ENCODE results near the gene SLC17A7. TPM values are rescaled to one million over a fixed set of nuclear protein-coding genes. Genes with fewer than 3 reads are reported as not detected.

SLC17A7 gene
- total and polyA plus RNA-seq, 9 of the 15 experiments (the other 6 are each of a cell fraction or from before 2014, with no cell fraction given), result 1.1 to 15.7 (median 2.4) TPM

DNA sequence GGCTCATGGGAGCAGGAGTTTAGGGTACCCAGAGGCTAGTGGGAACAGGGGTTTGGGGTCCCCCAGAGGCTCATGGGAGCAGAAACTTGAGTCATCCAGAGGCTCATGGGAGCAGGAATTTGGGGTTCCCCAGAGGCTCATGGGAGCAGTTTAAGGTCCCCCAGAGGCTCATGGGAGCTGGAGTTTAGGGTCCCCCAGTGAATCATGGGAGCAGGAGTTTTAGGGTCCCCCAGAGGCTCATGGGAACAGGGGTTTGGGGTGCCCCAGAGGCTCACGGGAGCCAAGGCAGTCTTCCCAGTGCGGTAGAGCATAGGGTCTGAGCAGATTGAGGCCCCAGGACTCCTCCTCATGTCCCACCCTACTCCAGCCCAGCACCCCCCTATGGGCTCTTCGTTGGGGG is 24.0 kb upstream of the SLC17A7 start:
- no peak for ATAC-seq
- peaks cover 38% of the 10 kb centered on the region; the same call in 2 of the 3 replicates for H3K36me3 ChIP-seq (ENCODE audit: control insufficient read depth, insufficient read depth, low read length)
- 96% methylated on average over 2 of the region's 3 CpGs for WGBS (ENCODE audit: insufficient coverage, low coverage, missing lambda C conversion rate)
- H3K4me3 ChIP-seq, result no peak overlapping the region
- no peak overlapping the region; a peak in 1 of 4 replicates for H3K9ac ChIP-seq (ENCODE audit: insufficient read depth in 1 of 2, low read depth in 2 of 2, low read length in 2 of 2)
- ChIA-PET CTCF (ENCODE audit: low intra/inter-chr PET ratio) (no interaction called here), POLR2A (no interaction called here)
- no peak for FAIRE-seq
- in situ Hi-C loops (cut with MboI), result no loop called here
- no peak overlapping the region for H3K27ac ChIP-seq (ENCODE audit: extremely low read depth, low read depth, low read length)
- H2AFZ ChIP-seq (ENCODE audit: low read depth, low read length), result no peak overlapping the region
- H3K9me3 ChIP-seq (replicated peaks; ENCODE audit: control insufficient read depth, insufficient read depth, low read depth, low read length), result no peaks in the 10 kb centered on the region
- H3K79me2 ChIP-seq (ENCODE audit: control insufficient read depth, insufficient read depth, low read length), result no peaks in the 10 kb centered on the region
- intact Hi-C loops (cut with micrococcal nuclease), result no loop called here
- H3K4me2 ChIP-seq (ENCODE audit: insufficient read depth, low read length), result no peak overlapping the region
- peaks cover 5% of the 10 kb centered on the region; the same call in 1 of the 2 replicates for H4K20me1 ChIP-seq (replicated peaks; ENCODE audit: control insufficient read depth, insufficient read depth, low read length)
- DNase-seq (ENCODE audit: extremely low read depth in 1 of 4, low spot score in 3 of 4), result peak in 1 of 4 experiments; percentile 25
- peaks cover 5 to 31% of the 10 kb centered on the region in 2 experiments; a peak in 4 of 5 replicates for H3K4me1 ChIP-seq (replicated peaks in 1 of 2; ENCODE audit: control insufficient read depth in 2 of 2, insufficient read depth in 2 of 2, low read length in 2 of 2)
- no peaks in the 10 kb centered on the region for H3K27me3 ChIP-seq (ENCODE audit: control insufficient read depth in 2 of 2, insufficient read depth in 2 of 2, low read length in 2 of 2)
- no peaks in the 10 kb centered on the region for H3K9me1 ChIP-seq (ENCODE audit: control insufficient read depth, insufficient read depth, low read length)
- BruUV-seq (replicated peaks), result no TSS peak
- TF ChIP-seq, protein P1, sequence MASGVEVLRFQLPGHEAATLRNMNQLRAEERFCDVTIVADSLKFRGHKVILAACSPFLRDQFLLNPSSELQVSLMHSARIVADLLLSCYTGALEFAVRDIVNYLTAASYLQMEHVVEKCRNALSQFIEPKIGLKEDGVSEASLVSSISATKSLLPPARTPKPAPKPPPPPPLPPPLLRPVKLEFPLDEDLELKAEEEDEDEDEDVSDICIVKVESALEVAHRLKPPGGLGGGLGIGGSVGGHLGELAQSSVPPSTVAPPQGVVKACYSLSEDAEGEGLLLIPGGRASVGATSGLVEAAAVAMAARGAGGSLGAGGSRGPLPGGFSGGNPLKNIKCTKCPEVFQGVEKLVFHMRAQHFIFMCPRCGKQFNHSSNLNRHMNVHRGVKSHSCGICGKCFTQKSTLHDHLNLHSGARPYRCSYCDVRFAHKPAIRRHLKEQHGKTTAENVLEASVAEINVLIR (CRISPR knock-in tag; IDR thresholded peaks at IDR 0.05), result no peak
- TF ChIP-seq, protein P2, sequence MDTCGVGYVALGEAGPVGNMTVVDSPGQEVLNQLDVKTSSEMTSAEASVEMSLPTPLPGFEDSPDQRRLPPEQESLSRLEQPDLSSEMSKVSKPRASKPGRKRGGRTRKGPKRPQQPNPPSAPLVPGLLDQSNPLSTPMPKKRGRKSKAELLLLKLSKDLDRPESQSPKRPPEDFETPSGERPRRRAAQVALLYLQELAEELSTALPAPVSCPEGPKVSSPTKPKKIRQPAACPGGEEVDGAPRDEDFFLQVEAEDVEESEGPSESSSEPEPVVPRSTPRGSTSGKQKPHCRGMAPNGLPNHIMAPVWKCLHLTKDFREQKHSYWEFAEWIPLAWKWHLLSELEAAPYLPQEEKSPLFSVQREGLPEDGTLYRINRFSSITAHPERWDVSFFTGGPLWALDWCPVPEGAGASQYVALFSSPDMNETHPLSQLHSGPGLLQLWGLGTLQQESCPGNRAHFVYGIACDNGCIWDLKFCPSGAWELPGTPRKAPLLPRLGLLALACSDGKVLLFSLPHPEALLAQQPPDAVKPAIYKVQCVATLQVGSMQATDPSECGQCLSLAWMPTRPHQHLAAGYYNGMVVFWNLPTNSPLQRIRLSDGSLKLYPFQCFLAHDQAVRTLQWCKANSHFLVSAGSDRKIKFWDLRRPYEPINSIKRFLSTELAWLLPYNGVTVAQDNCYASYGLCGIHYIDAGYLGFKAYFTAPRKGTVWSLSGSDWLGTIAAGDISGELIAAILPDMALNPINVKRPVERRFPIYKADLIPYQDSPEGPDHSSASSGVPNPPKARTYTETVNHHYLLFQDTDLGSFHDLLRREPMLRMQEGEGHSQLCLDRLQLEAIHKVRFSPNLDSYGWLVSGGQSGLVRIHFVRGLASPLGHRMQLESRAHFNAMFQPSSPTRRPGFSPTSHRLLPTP (IDR thresholded peaks at IDR 0.05; ENCODE audit: borderline replicate concordance, extremely low read depth, insufficient read length), result no peak
- TF ChIP-seq BHLHE40 (IDR thresholded peaks at IDR 0.05; ENCODE audit: low read length) (no peak), ETS2 (tag; IDR thresholded peaks at IDR 0.05; ENCODE audit: borderline replicate concordance, poor library complexity, severe bottlenecking) (no peak), DIDO1 (tag; IDR thresholded peaks at IDR 0.05; ENCODE audit: low read depth) (no peak), SMAD1 (IDR thresholded peaks at IDR 0.05; ENCODE audit: low read depth, low read length, partially characterized antibody) (no peak), ZNF311 (CRISPR knock-in tag; IDR thresholded peaks at IDR 0.05) (no peak), RAD21 (CRISPR knock-in tag; conservative IDR thresholded peaks at IDR 0.05 in 1 of 2, IDR thresholded peaks at IDR 0.05 in 1 of 2) (no peak), HCFC1 (IDR thresholded peaks at IDR 0.05; ENCODE audit: low read depth, low read length) (peak; percentile 26; the same call in 1 of the 2 replicates), ZBTB7A (IDR thresholded peaks at IDR 0.05; ENCODE audit: borderline replicate concordance, control insufficient read depth, low read depth, low read length) (no peak)
- TF ChIP-seq, protein P3, sequence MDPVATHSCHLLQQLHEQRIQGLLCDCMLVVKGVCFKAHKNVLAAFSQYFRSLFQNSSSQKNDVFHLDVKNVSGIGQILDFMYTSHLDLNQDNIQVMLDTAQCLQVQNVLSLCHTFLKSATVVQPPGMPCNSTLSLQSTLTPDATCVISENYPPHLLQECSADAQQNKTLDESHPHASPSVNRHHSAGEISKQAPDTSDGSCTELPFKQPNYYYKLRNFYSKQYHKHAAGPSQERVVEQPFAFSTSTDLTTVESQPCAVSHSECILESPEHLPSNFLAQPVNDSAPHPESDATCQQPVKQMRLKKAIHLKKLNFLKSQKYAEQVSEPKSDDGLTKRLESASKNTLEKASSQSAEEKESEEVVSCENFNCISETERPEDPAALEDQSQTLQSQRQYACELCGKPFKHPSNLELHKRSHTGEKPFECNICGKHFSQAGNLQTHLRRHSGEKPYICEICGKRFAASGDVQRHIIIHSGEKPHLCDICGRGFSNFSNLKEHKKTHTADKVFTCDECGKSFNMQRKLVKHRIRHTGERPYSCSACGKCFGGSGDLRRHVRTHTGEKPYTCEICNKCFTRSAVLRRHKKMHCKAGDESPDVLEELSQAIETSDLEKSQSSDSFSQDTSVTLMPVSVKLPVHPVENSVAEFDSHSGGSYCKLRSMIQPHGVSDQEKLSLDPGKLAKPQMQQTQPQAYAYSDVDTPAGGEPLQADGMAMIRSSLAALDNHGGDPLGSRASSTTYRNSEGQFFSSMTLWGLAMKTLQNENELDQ (CRISPR knock-in tag; IDR thresholded peaks at IDR 0.05; ENCODE audit: borderline replicate concordance), result no peak
- TF ChIP-seq, protein P4, sequence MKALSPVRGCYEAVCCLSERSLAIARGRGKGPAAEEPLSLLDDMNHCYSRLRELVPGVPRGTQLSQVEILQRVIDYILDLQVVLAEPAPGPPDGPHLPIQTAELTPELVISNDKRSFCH (CRISPR knock-in tag; IDR thresholded peaks at IDR 0.05), result no peak
- TF ChIP-seq, protein P4 (tag; IDR thresholded peaks at IDR 0.05), result no peak
